Activated T-cell treated with anti-CD3 and anti-CD28 coated beads for 48 hours (primary cell): ENCODE measurements around the gene GID4.
"Not testable (repeated sequence)": the region's sequence is repeated elsewhere in the genome, so short reads cannot be mapped to it uniquely, and the experiment has no call there.

Source experiments
- DNase-seq: peaks from one replicate; pipeline ENCODE4 v3.0.0-alpha.2; 2020; ENCODE audit warnings: low read depth

The GID4 gene

GRCh38 chr17:18038861-18039534, at the start of gene GID4, which contains the start of gene ATPAF2:
Gene GID4 (plus strand): TSS chr17:18039408. CDS start chr17:18039465, 57 bp downstream.
Gene ATPAF2 (minus strand): TSS chr17:18039168. CDS start chr17:18039013, 155 bp downstream.
- DNase-seq: peak; percentile 100

GRCh38 chr17:17989618-17990017, 49.6 kb upstream of the GID4 start:
- no peak for DNase-seq

DNA sequence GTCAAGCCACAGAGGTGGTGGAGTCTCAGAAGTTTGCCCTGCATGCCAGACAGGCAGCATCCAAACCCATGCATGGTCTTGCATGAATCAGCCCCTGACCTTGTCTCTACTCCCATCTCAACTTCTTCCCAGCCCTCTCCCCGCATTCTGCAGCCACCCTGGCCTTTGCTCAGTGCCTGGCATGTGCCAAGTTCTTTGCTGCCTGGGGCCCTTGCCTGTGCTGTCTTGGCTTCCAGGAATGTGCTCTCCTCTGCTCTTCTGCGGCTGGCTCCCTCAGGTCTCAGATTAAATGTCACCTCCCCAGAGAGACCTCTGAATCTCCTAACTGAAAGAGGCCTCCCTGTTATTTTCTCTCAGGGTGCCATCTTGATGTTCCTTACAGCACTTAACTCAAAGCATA, 48.9 kb upstream of the GID4 start:
- DNase-seq: no peak

GRCh38 chr17:17993366-17993765, 45.8 kb upstream of the GID4 start:
- DNase-seq: no peak

- no peak for DNase-seq
These were observed 45.4 kb upstream of the GID4 start for GRCh38 chr17:17993852-17994251.

GRCh38 chr17:17994271-17995069, 44.7 kb upstream of the GID4 start:
- peak; percentile 18 for DNase-seq

DNA sequence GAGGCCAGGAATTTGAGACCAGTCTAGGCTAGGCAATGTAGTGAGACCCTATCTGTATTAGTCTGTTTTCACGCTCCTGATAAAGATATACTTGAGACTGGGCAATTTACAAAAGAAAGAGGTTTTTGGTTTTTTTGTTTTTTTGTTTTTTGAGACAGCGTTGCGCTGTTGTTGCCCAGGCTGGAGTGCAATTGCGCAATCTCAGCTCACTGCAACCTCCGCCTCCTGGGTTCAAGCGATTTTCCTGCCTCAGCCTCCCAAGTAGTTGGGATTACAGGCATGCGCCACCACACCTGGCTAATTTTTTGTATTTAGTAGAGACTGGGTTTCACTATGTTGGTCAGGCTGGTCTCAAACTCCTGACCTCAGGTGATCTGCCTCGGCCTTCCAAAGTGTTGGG, 43.3 kb upstream of the GID4 start:
- not testable (repeated sequence) for DNase-seq

GRCh38 chr17:17998934-17999333, 40.3 kb upstream of the GID4 start:
- DNase-seq: no peak

DNA sequence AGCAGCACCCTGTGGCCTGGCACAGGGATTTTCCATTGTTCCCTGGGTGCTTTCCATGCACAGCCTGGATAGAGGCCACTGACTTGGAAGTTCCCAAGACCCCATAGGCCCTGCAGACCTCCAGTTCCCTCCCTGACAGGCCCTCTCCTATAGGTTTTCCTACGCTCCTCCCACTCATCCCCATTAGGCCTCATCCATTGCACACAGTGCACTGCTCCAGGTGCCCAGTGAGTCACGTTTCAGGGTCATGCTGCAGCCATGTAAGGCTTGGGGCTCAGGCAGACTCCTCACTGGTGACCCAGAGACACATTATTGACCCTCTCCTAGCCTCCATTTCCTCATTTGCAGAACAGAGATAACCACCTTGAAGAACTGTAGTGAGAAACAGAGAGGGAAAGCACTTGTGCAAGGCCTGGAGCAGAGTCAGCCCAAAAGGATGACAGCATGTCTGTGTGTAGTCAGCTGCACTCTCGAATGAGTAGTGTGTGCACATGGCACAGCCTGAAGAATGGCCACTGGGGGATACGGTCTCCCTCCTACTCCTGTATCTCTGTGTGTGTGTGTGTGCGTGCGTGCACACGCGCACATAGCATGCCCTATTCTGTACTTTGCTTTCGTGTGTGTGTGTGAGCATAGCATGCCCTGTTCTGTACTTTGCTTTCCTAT, 39.7 kb upstream of the GID4 start:
- DNase-seq: no peak

GRCh38 chr17:18000030-18000408, 39.2 kb upstream of the GID4 start:
- no peak for DNase-seq

- no peak for DNase-seq
These were observed 37.0 kb upstream of the GID4 start for GRCh38 chr17:18002171-18002570.

DNA sequence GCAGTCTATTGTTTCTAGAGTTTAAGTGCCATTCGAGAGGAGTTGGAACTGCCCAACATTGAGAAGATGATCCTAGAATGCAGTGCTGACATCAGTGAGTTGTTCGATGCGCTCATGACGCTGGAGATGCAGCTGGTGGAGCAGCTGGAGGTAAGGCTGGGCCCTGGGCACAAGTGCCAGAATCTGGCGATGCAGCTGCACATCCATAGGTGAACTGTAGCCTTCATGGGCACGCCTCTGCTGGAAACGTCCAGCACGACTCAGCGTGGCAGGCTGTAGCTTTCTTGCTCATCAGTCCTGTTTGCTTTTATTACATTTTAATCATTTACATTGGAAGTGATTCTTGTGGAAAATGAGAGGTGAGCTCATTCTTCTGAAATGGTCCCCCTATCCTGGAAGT, 34.9 kb upstream of the GID4 start:
- no peak for DNase-seq

DNA sequence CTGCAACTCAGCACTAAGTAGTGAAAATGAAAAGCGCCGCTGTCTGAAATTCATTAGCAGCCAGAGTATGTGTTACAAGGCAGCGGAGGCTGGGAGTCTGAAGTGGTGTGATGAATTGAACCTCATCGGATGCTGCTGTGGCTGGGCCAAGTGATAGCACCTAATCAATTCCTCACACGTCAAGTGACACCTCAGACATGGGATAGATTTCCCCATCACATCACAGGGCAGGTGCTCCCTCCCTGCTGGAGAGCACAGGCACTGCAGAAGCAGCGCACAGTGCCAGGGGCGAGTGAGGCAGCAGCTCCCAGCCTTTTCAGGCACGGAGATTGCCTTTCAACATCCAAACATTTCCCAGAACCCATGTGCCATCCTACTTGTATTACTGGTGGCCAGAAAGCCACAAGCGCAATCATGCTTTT, 34.3 kb upstream of the GID4 start:
- DNase-seq: no peak

GRCh38 chr17:18005496-18005895, 33.7 kb upstream of the GID4 start:
- DNase-seq: no peak

- no peak for DNase-seq
These were observed 32.5 kb upstream of the GID4 start for GRCh38 chr17:18006495-18007239.

DNA sequence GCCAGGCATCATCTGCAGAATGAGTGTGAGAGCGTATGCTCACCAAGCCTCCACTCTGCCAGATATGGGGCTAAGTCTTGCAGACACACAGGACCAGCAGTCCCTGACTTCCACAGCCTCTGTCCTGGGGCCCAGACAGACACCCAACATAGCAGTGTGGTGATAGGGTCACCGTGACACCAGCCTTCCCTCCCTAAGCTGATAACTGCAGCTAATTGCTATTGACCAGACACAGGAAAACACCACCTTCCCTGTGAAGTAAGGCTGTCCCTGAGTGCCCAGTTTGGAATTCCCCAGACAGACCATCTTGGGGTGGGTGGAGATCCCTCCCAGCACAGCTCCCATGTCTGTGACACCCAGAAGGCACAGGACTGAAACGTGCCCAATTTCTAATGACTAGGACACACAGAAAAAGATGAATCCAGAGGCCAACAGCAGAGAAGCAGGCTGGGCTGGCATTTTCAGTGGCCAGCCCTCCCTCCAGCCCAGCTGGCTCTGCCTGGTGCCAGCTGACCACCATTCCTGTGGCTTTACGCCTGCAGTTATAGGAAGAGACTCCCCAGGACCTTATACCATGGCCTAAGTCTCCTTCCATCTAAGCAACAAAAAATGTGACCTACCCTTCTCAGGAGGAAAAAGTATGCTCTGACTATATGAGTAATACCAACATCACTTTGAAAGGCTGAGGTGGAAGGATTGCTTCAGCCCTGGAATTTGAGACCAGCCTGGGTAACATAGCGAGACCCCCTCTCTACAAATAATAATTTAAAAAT, 30.5 kb upstream of the GID4 start:
- DNase-seq: no peak

GRCh38 chr17:18009609-18010420, 29.4 kb upstream of the GID4 start:
- DNase-seq: no peak

GRCh38 chr17:18011286-18011685, 27.9 kb upstream of the GID4 start:
- no peak for DNase-seq

- DNase-seq: no peak
These were observed 25.2 kb upstream of the GID4 start for GRCh38 chr17:18014006-18014405.

DNA sequence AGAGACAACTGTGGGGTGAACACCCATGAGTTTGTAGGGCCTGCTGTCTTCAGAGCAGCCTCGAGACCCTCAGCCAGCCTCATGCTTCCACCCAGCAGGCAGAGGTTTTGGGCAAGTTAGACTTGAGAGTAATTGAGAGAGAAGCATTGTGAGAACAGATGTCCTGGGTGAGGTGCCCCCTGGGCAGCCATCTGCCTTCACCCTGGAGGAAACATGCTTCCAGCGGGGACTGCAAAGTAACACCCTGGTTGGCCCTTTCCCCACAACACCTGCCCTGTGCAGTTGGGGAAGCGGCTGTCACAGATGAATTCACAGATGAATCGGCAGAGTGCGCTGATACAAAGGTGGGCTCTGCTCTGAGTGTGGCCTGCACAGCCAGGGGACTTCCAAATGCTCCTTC, 23.6 kb upstream of the GID4 start:
- DNase-seq: no peak

DNA sequence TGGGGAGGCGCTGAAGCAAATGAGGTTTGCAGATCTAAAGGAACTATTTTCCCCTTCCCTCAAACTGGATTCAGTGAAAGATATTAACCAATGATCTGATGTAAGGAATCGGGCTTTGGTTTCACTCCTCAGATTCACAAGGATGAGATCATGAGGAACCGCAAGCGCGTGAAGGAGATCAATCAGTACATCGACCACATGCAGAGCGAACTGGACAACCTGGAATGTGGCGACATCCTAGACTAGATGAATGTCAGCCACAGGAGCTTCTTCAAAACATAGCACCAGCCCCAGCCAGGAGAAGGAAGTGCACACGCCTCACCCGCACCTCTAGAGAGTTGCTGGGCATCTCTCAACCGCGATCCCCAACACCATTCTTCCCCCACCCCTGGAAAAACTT, 22.8 kb upstream of the GID4 start:
- DNase-seq: no peak
